ENCODE data around the gene NDUFA13. TPM values are rescaled to one million over a fixed set of nuclear protein-coding genes. Genes with fewer than 3 reads are reported as not detected.

NDUFA13 gene
- total RNA-seq, 1 experiment from 2014 or later, result 202 TPM

GRCh38 chr19:19506592-19506991 lies 9.4 kb upstream of the NDUFA13 start:
- no peak for DNase-seq (ENCODE audit: low spot score)

DNA sequence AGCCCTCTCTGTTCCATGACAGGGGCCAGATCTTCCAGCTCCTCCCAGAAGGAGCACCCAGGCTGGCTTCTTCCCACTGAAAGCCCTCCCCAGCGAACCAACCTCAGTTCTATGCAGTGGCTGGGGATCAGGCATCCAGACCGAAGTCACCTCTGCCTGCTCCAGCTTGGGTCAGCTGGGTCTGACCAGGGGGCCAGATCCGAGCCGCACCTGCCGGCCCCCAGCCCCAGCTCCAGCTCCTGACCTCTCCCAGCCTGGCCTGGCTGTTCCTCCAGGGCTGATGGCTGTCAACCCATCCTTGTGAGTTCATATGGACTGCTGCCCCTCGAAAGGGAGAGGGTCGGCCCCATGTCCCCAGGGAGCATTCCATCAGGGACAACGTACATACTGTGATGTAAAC lies 8.7 kb upstream of the NDUFA13 start:
- no peak for DNase-seq (ENCODE audit: low spot score)

- no peak for DNase-seq (ENCODE audit: low spot score)
Measured at GRCh38 chr19:19508217-19508616, 7.8 kb upstream of the NDUFA13 start.

DNA sequence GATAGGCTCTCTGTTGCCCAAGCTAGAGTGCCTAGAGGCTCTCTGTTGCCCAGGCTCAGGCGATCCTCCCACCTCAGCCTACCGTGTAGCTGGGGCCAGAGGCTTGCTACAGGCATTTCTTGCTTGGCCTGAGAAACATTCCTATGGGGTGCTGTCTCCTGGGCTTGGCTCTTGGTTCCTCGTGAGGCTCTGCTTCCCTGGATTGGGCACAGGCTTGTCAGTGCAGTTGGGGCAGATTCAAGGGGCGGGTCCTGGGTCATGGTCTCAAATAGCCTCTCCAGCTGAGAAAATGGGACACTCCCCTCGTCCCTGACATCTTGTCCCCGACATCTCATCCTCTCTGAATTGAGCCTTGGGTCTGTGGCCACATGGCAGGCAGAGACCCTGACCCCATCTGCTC lies 5.6 kb upstream of the NDUFA13 start:
- no peak for DNase-seq (ENCODE audit: low spot score)

DNA sequence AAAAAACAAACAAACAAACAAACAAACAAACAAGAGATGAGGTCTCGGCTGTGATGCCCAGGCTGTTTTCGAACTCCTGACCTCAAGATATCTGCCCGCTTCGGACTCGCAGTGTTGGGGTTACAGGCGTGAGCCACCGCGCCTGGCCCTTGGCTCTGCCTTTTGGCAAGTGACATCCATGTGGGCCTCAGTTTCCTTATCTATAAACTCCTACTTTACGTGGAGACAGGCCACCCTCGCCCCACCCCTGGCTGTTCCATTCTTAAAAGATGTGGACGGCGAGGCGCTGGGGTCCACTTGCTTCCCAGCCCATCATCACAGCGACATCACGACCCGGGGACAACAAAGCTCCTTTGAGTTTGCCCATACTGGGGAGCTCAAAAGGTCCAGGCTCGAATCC lies 2.3 kb upstream of the NDUFA13 start:
- no peak for DNase-seq (ENCODE audit: low spot score)

- no peak for DNase-seq (ENCODE audit: low spot score)
Measured at GRCh38 chr19:19514215-19514657, 1.8 kb upstream of the NDUFA13 start.

DNA sequence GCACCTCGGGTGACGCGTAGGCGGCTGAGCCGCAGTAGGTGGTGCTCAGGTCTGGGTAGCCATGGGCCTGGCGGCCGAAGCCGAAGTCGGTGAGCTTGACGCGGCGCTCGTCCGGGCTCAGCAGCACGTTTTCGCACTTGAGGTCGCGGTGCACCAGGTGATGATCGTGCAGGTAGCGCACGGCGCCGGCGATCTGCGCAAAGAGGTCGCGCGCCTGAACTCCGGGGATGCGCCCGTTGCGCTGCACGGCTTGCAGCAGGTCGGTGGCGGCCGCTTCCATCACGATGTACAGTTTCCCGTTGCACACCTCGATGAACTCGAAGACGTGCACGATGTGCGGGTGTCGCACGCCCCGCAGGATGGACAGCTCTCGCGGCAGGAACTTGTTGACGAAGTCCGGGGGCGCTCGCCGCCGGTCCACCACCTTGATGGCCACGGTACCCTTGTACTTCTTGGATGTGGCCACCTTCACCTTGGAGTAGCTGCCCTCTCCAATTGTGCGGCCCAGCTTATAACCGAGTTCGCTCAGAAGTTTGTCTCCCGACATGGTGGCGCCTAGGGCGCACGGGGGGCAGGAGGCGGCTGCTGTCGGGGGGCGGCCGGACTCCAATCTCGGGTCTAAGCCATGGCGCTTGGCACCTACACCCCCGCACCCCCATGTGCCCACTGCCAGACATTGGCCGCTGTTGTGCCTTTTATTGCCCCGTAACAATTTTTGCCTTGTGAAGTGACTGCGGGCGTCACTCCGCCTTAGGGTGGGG lies 964 bp upstream of the NDUFA13 start, which contains the start of gene TSSK6:
TSSK6 (minus strand) TSS at position 668 of the 761 bp plus-strand sequence; CDS start at position 547, 121 bp downstream.
- DNase-seq (ENCODE audit: low spot score), result no peak

DNA sequence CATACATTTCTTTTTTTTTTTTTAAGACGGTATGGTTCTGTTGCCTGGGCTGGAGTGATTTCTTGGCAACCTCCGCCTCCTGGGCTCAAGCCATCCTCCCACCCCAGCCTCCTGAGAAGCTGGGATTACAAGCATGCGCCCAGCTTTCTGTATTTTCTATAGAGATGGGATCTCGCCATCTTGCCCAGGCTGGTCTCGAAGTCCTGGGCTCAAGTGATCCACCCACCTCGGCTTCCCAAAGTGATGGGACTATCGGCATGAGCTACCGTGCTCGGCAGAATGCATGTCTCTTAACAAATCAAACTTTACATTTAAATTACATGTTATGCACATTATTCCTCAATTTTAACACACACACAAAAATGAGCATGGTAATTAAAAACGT lies 1.2 kb downstream of the NDUFA13 start:
- no peak for DNase-seq (ENCODE audit: low spot score)

GRCh38 chr19:19520989-19521388 lies 5.0 kb downstream of the NDUFA13 start:
- DNase-seq (ENCODE audit: low spot score), result no peak

- DNase-seq (ENCODE audit: low spot score), result no peak
Measured at GRCh38 chr19:19523177-19523576, 7.2 kb downstream of the NDUFA13 start.

GRCh38 chr19:19524053-19524452 lies 8.0 kb downstream of the NDUFA13 start:
- no peak for DNase-seq (ENCODE audit: low spot score)

GRCh38 chr19:19525611-19526380 lies 9.8 kb downstream of the NDUFA13 start:
- no peak for DNase-seq (ENCODE audit: low spot score)

GRCh38 chr19:19526581-19527370 lies 10.8 kb downstream of the NDUFA13 start:
- no peak for DNase-seq (ENCODE audit: low spot score)

GRCh38 chr19:19527371-19527656 lies 11.3 kb downstream of the NDUFA13 start:
- no peak for DNase-seq (ENCODE audit: low spot score)

- no peak for DNase-seq (ENCODE audit: low spot score)
Measured at GRCh38 chr19:19527674-19528625, 11.9 kb downstream of the NDUFA13 start.

- no peak for DNase-seq (ENCODE audit: low spot score)
Measured at GRCh38 chr19:19528721-19529490, 12.9 kb downstream of the NDUFA13 start, which contains the start of gene YJEFN3. TSS of gene YJEFN3 (plus strand) at chr19:19528911. CDS start at chr19:19528933, 22 bp downstream.

DNA sequence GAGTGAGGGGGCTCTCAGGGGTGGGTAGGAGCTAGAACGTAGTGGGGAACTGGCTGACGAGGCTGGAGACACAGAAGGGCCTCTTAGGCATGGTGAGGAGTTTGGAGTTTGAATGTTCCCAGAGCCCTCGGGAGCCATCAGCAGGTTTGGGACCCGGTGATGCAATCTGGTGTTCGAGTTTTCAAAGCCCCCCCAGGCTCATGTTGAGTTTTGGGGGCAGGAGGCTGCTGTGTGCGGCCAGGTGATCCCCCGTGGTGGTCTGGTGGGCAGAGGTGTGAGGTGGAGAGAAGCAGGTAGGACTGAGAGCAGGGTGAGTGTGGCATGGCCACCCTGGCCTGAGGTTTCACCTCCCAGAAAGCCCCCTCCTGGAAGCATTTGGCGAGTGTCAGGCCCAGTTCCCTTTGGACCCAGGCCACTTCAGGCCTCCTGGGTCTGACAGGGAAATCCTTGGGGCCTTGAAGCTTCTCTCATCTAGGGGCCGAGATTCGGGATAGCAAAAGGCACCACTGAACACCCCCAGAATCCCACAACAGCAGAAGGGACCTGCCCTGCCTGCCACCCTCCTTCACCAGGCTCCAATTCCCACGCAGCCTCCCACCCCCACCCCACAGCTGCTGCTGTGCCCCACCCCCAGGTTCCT lies 13.9 kb downstream of the NDUFA13 start:
- DNase-seq (ENCODE audit: low spot score), result no peak

GRCh38 chr19:19530423-19530804 lies 14.4 kb downstream of the NDUFA13 start:
- DNase-seq (ENCODE audit: low spot score), result no peak

DNA sequence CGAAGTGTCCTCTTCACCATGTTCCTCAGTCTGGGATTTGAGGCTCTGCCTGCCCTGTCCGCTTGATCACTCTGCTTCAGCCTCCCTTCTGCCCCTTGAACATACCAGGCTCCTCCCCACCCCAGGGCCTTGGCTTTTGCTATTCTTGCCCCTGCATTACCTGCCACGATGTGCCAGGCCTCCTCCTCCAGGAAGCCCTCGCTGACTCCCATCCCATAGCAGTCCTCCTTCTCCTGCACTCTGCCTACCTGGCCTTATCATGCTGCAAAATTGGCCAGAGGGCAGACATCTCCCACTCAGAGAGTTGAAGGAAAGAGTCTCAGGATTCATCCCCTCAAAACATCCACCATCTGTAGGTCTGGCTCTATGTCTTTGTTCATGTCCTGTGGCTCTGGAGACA lies 14.9 kb downstream of the NDUFA13 start:
- DNase-seq (ENCODE audit: low spot score), result no peak
